GF-D8 (cell line): ENCODE data around the gene EXD3.
"Not testable (repeated sequence)": the region's sequence is repeated elsewhere in the genome, so short reads cannot be mapped to it uniquely, and the experiment has no call there.

Source experiments
- DNase-seq: peaks from one replicate; lab custom pipeline; 2025; lab: John Stamatoyannopoulos, UW

Gene EXD3

GRCh38 chr9:137379761-137380161 is 43.2 kb downstream of the EXD3 start:
- DNase-seq = no peak

DNA sequence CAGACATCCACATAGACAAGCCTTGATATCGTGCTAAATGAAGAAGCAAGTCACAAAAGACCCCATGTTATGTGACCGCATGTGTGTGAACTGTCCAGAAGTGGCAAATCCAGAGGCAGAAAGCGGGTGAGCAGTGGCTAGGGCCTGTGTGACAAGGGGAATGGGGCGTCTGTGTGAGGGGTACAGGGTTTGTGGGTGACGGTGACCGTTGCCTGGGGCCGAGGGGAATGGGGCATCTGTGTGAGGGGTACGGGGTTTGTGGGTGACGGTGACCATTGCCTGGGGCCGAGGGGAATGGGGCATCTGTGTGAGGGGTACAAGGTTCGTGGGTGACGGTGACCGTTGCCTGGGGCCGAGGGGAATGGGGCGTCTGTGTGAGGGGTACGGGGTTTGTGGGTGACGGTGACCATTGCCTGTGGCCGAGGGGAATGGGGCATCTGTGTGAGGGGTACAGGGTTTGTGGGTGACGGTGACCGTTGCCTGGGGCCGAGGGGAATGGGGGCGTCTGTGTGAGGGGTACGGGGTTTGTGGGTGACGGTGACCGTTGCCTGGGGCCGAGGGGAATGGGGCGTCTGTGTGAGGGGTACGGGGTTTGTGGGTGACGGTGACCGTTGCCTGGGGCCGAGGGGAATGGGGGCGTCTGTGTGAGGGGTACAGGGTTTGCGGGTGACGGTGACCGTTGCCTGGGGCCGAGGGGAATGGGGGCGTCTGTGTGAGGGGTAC is 44.1 kb downstream of the EXD3 start:
- not testable (repeated sequence) for DNase-seq

DNA sequence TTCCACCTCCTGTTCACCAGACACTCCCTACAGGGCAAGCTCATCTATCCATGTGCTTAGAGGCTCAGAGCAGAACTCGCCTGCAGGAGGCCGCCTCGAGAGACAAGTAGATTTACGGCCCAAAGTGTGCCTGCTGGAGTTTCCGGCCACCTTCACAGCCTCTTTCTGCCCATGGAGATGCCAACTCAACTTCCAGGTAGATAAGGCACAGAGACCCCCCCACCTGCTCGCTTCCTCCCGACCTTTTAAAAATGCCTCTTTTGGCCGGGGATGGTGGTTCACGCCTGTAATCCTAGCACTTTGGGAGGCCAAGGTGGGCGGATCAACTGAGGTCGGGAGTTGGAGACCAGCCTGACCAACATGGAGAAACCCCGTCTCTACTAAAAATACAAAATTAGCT is 46.6 kb downstream of the EXD3 start:
- DNase-seq = no peak

DNA sequence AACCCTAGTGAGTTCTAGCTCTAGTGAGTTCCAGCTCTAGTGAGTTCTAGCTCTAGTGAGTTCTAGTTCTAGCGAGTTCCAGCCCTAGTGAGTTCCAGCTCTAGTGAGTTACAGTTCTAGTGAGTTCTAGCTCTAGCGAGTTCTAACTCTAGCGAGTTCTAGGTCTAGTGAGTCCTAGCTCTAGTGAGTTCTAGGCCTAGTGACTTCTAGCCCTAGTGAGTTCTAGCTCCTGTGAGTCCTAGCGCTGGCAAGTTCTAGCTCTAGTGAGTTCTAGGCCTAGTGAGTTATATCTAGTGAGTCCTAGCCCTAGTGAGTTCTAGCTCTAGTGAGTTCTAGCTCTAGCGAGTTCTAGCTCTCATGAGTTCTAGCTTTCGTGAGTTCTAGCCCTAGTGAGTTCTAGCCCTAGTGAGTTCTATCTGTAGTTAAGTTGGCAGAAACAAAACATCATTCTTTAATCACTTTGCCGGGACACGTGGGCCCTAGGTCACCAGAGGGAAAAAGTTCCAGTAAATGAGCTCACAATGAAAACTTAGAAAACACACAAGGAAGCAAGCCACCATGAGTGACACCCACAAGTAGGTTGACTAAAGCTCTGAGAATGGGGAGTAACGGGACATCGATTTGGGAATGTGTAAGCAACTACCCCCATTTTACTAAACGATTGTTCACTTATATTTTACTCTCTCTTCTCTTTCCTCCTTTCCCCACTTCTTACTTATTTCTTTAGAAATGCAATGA is 47.5 kb downstream of the EXD3 start:
- DNase-seq = no peak

GRCh38 chr9:137374131-137374845 is 48.7 kb downstream of the EXD3 start:
- DNase-seq = no peak

- DNase-seq = no peak
Measured at GRCh38 chr9:137373611-137373980, 49.4 kb downstream of the EXD3 start.

DNA sequence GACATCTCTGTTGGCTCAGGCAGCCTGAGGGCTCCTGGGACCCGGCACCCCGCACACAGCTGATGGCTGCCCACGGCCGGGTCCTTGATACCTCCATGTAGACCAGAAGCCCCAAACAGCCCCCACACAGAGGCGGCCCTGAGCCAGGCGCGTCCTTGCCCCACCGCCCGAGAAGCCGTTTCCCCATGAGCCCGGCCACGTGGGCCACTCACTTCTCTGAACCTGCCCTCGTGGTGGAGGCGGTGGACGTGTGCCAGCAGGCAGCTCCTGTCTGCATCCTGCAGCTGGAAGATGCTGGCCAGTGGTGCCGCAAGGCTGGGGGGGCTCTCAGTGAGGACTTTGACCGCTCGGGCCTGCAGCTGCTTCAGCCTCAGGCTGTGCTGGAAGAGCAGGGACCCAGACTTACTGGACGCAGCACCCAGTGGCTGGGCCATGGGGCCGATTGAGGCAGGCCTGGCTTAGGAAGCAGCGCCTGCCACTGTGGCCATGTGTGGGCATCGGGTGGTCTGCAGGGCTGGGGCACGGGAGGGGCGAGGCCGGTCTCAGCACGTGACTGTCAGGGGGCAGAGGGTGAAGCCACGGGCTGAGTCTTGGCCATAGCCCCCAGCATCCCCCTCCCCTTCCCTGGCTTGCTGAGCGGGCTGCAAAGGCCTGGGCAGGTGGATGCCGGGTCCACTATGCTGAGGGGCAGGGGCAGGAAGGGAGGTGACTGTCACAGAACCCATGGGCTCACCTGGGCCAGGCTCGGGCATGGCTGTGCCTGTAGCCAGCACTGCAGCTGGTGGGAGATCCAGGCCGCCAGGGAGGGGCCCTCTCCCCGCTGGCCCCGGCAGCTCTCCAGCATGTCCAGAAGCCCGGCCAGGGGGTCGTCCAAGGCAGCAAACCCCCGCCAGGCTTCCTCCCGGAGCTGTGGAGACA is 50.0 kb downstream of the EXD3 start:
- DNase-seq = no peak

- DNase-seq = no peak
Measured at GRCh38 chr9:137371946-137372651, 50.9 kb downstream of the EXD3 start.

DNA sequence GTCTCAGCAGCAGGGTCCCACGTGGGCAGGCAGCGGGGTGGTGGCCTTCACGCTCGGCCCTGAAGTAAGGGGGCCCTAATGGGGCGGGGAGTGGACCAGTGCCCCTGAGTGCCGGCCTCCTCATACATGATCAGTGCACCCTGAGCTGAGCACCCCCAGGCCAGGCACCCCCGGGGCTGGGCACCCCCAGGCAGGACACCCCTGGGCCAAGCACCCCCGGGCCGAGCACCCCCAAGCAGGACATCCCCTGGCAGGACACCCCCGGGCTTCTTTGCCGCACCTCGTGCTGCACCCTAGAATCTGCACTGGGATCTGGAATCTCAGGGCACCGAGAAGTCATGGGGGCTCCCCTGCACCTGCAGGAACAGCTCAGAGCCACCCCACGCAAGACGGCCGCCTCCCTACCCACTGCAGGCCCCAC is 51.4 kb downstream of the EXD3 start:
- DNase-seq = no peak

GRCh38 chr9:137370865-137371520 is 52.0 kb downstream of the EXD3 start:
- no peak for DNase-seq

- DNase-seq = no peak
Measured at GRCh38 chr9:137369911-137370764, 52.8 kb downstream of the EXD3 start.

- DNase-seq = no peak
Measured at GRCh38 chr9:137369061-137369787, 53.7 kb downstream of the EXD3 start.

GRCh38 chr9:137368431-137369035 is 54.4 kb downstream of the EXD3 start:
- DNase-seq = no peak

- no peak for DNase-seq
Measured at GRCh38 chr9:137367506-137368430, 55.2 kb downstream of the EXD3 start.

GRCh38 chr9:137366891-137367381 is 56.0 kb downstream of the EXD3 start:
- no peak for DNase-seq

GRCh38 chr9:137366445-137366810 is 56.5 kb downstream of the EXD3 start:
- no peak for DNase-seq
